Caki2 (cell line): ENCODE data around the gene SPINT3. TPM values are rescaled to one million over a fixed set of nuclear protein-coding genes. Genes with fewer than 3 reads are reported as not detected.

Source experiments
- DNase-seq: peaks from one replicate; pipeline ENCODE4 v3.0.0-alpha.2; 2015; ENCODE audit warnings: low read depth
- in situ Hi-C: cut with HindIII; loops from 2 replicates; pipeline ENCODE4 v1.10.0; 2016; ENCODE audit warnings: low sequenced_read_pairs, low pct_unique_long_range_greater_than_20kb, mixed read lengths
- total RNA-seq: library from RNA; depleted of rRNA; stranded (reverse); fragments of >200 nt; shearing (Covaris generic); gene quantifications from 2 replicates; pipeline ENCODE4 v1.2.3, GENCODE V29; 2014; ENCODE audit warnings: low replicate concordance; rRNA removed

Gene SPINT3
- not detected in 2 replicates for total RNA-seq

- in situ Hi-C loops, result no loop called here
- DNase-seq, result no peak
These were observed at the start of gene SPINT3 for GRCh38 chr20:45515147-45515913. TSS of gene SPINT3 (minus strand) at chr20:45515622. CDS start at chr20:45515608, 14 bp downstream.

GRCh38 chr20:45564760-45565276 lies 49.4 kb upstream of the SPINT3 start:
- in situ Hi-C loops, result no loop called here
- no peak for DNase-seq

- in situ Hi-C loops, result no loop called here
- DNase-seq, result no peak
These were observed 39.8 kb upstream of the SPINT3 start for GRCh38 chr20:45555198-45555597.

GRCh38 chr20:45552456-45552855 lies 37.0 kb upstream of the SPINT3 start:
- DNase-seq, result no peak
- in situ Hi-C loops, result no loop called here

- DNase-seq, result no peak
- in situ Hi-C loops, result no loop called here
These were observed 35.3 kb upstream of the SPINT3 start for GRCh38 chr20:45550765-45551164.

GRCh38 chr20:45548410-45548809 lies 33.0 kb upstream of the SPINT3 start:
- in situ Hi-C loops, result no loop called here

GRCh38 chr20:45547206-45547770 lies 31.9 kb upstream of the SPINT3 start, which contains the start of gene EPPIN:
TSS of gene EPPIN (minus strand) at chr20:45547401. CDS start at chr20:45547357, 44 bp downstream.
- in situ Hi-C loops, result no loop called here
- DNase-seq, result no peak

More at GRCh38 chr20:45548410-45548809, 33.0 kb upstream of the SPINT3 start:
- no peak for DNase-seq

- no peak for DNase-seq
- in situ Hi-C loops, result no loop called here
These were observed 30.5 kb upstream of the SPINT3 start for GRCh38 chr20:45545754-45546453.

- no peak for DNase-seq
- in situ Hi-C loops, result no loop called here
These were observed 29.9 kb upstream of the SPINT3 start for GRCh38 chr20:45545351-45545750.

GRCh38 chr20:45539382-45539781 lies 24.0 kb upstream of the SPINT3 start, which contains the start of gene WFDC6:
TSS of gene WFDC6 (minus strand) at chr20:45539482. CDS start at chr20:45539407, 75 bp downstream.
- in situ Hi-C loops, result no loop called here

GRCh38 chr20:45538209-45538799 lies 22.9 kb upstream of the SPINT3 start:
- in situ Hi-C loops, result no loop called here
- no peak for DNase-seq

More at GRCh38 chr20:45539382-45539781, 24.0 kb upstream of the SPINT3 start, which contains the start of gene WFDC6:
- DNase-seq, result no peak

- in situ Hi-C loops, result no loop called here
- no peak for DNase-seq
These were observed 11.9 kb upstream of the SPINT3 start for GRCh38 chr20:45527294-45527693.

GRCh38 chr20:45523821-45524220 lies 8.4 kb upstream of the SPINT3 start:
- in situ Hi-C loops, result no loop called here
- DNase-seq, result no peak

GRCh38 chr20:45518282-45518681 lies 2.9 kb upstream of the SPINT3 start:
- peak; percentile 44 for DNase-seq
- in situ Hi-C loops, result no loop called here

- DNase-seq, result no peak
- in situ Hi-C loops, result no loop called here
These were observed 5.1 kb downstream of the SPINT3 start for GRCh38 chr20:45510242-45510862.

GRCh38 chr20:45509091-45509490 lies 6.3 kb downstream of the SPINT3 start:
- no peak for DNase-seq
- in situ Hi-C loops, result no loop called here

- in situ Hi-C loops, result no loop called here
- DNase-seq, result no peak
These were observed 7.1 kb downstream of the SPINT3 start for GRCh38 chr20:45508068-45508886.
